DOHH2 (cell line): ENCODE results near the gene BTBD16.

Experiments
- H3F3A ChIP-seq: fragments of 200-600 bp; sonication (generic), shearing (Covaris generic); 2 replicates; pipeline ENCODE4 v1.6.0; 2016; ENCODE audit warnings: antibody characterized with exemption, mild to moderate bottlenecking; ENCODE audit not compliant: control insufficient read depth, insufficient read depth
- H3K27ac ChIP-seq: fragments of 200-600 bp; sonication (generic); 2 replicates; pipeline ENCODE4 v1.5.1; 2014; ENCODE audit warnings: low read depth, mild to moderate bottlenecking, low read length, moderate library complexity
- H3K27me3 ChIP-seq: fragments of 200-600 bp; sonication (generic); 2 replicates; pipeline ENCODE4 v1.6.1; 2014; ENCODE audit warnings: mild to moderate bottlenecking, low read length, mixed read lengths; ENCODE audit not compliant: control insufficient read depth
- H3K36me3 ChIP-seq: fragments of 200-600 bp; sonication (generic); 2 replicates; pipeline ENCODE4 v1.6.1; 2014; ENCODE audit warnings: mild to moderate bottlenecking, low read length, moderate library complexity, mixed read lengths; ENCODE audit not compliant: control insufficient read depth
- H3K4me1 ChIP-seq: fragments of 200-600 bp; sonication (generic); 2 replicates; pipeline ENCODE4 v1.6.1; 2014; ENCODE audit warnings: mild to moderate bottlenecking, low read length, mixed read lengths; ENCODE audit not compliant: control insufficient read depth
- H3K4me2 ChIP-seq: fragments of 200-600 bp; sonication (generic); 2 replicates; pipeline ENCODE4 v1.6.0; 2014; ENCODE audit warnings: mild to moderate bottlenecking, low read length, moderate library complexity
- H3K4me3 ChIP-seq: fragments of 200-600 bp; sonication (generic); 2 replicates; pipeline ENCODE4 v1.5.1; 2014; ENCODE audit warnings: mild to moderate bottlenecking, low read length, mixed read lengths
- H3K79me2 ChIP-seq: fragments of 200-600 bp; sonication (generic); 2 replicates; pipeline ENCODE4 v1.6.1; 2014; ENCODE audit warnings: mild to moderate bottlenecking, low read length, mixed read lengths; ENCODE audit not compliant: control insufficient read depth
- H3K9me2 ChIP-seq: fragments of 200-600 bp; sonication (generic); replicated peaks from 2 replicates; pipeline ENCODE4 v1.6.1; 2014; ENCODE audit warnings: mild to moderate bottlenecking, low read length, mixed read lengths; ENCODE audit not compliant: control insufficient read depth
- H3K9me3 ChIP-seq: fragments of 200-600 bp; sonication (generic); 2 replicates; pipeline ENCODE4 v1.6.1; 2014; ENCODE audit warnings: antibody characterized with exemption, low read length, mixed read lengths; ENCODE audit not compliant: control insufficient read depth, insufficient read depth
- H4K20me1 ChIP-seq: fragments of 200-600 bp; sonication (generic); 2 replicates; pipeline ENCODE4 v1.6.0; 2014; ENCODE audit warnings: low read depth, mild to moderate bottlenecking, antibody characterized with exemption, low read length, moderate library complexity; ENCODE audit not compliant: control insufficient read depth, insufficient read depth
- EZH2phosphoT487 ChIP-seq: fragments of 200-600 bp; sonication (generic); IDR thresholded peaks from 2 replicates; pipeline ENCODE4 v1.6.1; 2017; ENCODE audit warnings: borderline replicate concordance, mild to moderate bottlenecking, antibody characterized with exemption, low read length, moderate library complexity, mixed read lengths
- TF ChIP-seq, protein P1 (sequence below): fragments of 200-600 bp; sonication (generic); IDR thresholded peaks from one replicate; pipeline ENCODE4 v1.5.1; 2014; ENCODE audit warnings: antibody characterized with exemption, mild to moderate bottlenecking, low read depth, low read length; ENCODE audit not compliant: poor library complexity, severe bottlenecking

Gene BTBD16

DNA sequence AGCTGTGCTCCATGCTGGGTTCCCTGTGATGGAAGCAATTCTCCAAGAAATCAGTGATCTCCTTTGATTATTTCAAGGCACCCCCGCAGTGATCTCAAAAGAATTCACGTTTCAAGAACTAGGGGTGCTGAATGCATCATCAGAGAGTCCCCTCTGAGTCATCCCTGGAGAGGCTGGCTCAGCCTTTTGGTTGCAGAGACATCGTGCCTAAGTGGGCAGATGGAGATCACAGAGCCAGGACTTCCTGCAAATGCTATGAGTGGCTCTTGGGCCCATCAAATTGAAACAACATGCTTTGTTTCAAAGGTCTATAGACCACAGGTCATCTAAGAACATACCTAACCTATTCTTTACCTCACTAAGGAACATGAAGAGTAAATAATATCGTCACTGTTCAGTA is 61.9 kb downstream of the BTBD16 start:
- Histone ChIP-seq H3K4me3 (no peak overlapping the region), H3K27ac (no peak overlapping the region), H3K9me2 (no peaks in the 10 kb centered on the region; the same call in 1 of the 2 replicates), H3K79me2 (no peaks in the 10 kb centered on the region), H3K36me3 (no peaks in the 10 kb centered on the region), H3K9me3 (no peaks in the 10 kb centered on the region), H4K20me1 (no peaks in the 10 kb centered on the region), H3K27me3 (peaks cover 28% of the 10 kb centered on the region), H3F3A (no peaks in the 10 kb centered on the region), H3K4me1 (no peaks in the 10 kb centered on the region), H3K4me2 (no peak overlapping the region)
- TF ChIP-seq, protein P1, sequence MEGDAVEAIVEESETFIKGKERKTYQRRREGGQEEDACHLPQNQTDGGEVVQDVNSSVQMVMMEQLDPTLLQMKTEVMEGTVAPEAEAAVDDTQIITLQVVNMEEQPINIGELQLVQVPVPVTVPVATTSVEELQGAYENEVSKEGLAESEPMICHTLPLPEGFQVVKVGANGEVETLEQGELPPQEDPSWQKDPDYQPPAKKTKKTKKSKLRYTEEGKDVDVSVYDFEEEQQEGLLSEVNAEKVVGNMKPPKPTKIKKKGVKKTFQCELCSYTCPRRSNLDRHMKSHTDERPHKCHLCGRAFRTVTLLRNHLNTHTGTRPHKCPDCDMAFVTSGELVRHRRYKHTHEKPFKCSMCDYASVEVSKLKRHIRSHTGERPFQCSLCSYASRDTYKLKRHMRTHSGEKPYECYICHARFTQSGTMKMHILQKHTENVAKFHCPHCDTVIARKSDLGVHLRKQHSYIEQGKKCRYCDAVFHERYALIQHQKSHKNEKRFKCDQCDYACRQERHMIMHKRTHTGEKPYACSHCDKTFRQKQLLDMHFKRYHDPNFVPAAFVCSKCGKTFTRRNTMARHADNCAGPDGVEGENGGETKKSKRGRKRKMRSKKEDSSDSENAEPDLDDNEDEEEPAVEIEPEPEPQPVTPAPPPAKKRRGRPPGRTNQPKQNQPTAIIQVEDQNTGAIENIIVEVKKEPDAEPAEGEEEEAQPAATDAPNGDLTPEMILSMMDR = no peak
- TF ChIP-seq EZH2phosphoT487 = no peak

DNA sequence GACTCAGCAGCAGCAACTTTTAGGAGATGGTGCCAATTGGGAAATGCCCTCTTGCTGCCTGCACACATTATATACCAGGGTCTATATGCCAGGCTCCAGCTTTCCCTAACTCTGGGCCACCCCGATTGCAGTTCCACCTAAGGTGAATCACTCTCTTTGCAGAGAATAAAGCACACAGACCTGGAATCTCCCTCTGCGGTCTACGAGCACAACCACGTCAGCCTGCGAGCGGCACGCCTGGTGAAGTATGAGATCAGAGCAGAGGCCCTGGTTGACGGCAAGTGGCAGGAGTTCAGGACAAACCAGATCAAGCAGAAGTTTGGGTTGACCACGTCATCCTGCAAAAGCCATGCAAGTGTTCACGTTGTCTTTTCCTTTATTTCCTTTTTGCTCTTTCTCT is 65.2 kb downstream of the BTBD16 start:
- no peaks in the 10 kb centered on the region for H3K9me3 ChIP-seq
- H3K27me3 ChIP-seq = peaks cover 23% of the 10 kb centered on the region
- no peaks in the 10 kb centered on the region; the same call in 1 of the 2 replicates for H3K9me2 ChIP-seq
- no peak overlapping the region for H3K4me2 ChIP-seq
- H3K4me1 ChIP-seq = no peaks in the 10 kb centered on the region
- no peak overlapping the region for H3K27ac ChIP-seq
- TF ChIP-seq EZH2phosphoT487 = no peak
- TF ChIP-seq, protein P1 = no peak
- no peaks in the 10 kb centered on the region for H3K36me3 ChIP-seq
- H3K79me2 ChIP-seq = no peaks in the 10 kb centered on the region
- no peaks in the 10 kb centered on the region for H4K20me1 ChIP-seq
- no peaks in the 10 kb centered on the region for H3F3A ChIP-seq
- no peak overlapping the region for H3K4me3 ChIP-seq

DNA sequence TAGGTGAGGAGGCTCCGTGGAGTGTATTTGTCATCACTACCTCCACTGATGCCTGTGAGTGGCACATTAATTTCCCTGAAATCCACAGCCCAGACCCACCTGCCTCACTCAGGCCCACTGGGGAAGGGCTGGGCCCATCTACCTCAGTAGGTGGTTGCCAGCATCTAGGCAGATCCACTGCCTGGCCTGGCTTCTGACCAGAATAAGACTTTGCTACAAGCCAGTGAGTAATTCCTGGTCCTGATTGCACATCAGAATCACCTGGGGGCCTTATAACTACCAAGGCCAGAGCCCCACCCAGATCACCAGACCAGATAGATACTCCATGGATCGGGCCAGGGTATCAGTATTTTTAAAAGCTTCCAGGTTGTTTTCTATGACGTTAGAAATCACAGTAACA is 65.9 kb downstream of the BTBD16 start:
- no peaks in the 10 kb centered on the region for H3K36me3 ChIP-seq
- no peaks in the 10 kb centered on the region for H4K20me1 ChIP-seq
- H3K4me1 ChIP-seq = no peaks in the 10 kb centered on the region
- TF ChIP-seq EZH2phosphoT487 = no peak
- TF ChIP-seq, protein P1 = no peak
- H3K79me2 ChIP-seq = no peaks in the 10 kb centered on the region
- no peak overlapping the region for H3K4me2 ChIP-seq
- H3K9me2 ChIP-seq = no peaks in the 10 kb centered on the region; the same call in 1 of the 2 replicates
- no peaks in the 10 kb centered on the region for H3F3A ChIP-seq
- H3K9me3 ChIP-seq = no peaks in the 10 kb centered on the region
- H3K4me3 ChIP-seq = no peak overlapping the region
- H3K27ac ChIP-seq = no peak overlapping the region
- peaks cover 23% of the 10 kb centered on the region for H3K27me3 ChIP-seq
